ENCODE measurements around the gene MLXIP.

DNA sequence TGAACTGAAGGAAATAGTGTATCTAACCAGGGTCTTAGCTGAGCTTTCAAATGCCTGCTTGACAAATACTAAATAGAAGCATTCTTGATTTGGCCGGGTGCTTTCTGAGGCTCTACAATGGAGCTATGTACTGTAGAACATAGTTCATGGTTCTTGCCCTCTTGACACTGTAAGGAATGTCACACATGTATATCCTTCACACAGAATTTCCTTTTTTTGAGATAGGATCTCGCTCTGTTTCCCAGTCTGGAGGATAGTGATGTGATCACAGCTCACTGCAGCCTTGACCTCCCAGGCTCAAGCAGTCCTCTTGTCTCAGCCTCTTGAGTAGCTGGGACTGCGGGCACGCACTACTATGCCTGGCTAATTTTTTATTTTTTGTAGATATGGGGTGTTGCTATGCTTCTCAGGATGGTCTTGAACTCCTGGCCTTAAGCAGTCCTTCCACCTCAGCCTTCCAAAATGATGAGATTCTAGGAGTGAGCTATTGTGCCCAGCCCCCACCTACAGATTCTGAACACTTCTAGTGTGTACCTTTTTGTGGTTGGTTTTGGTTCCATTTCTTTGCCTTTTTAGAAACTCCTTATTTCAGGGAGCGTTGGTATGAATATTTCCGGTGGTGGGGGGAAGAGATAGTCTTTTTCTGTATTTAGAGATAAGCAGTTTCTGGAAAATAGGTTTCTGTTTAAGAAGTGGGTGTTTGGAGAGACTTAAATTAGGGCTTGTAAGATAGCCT, 4.2 kb downstream of the MLXIP start:
- TF ChIP-seq POLR2A (IDR thresholded peaks at IDR 0.05; ENCODE audit: low read length) (peak; percentile 56), GATA1 (IDR thresholded peaks at IDR 0.05; ENCODE audit: low read depth, low read length) (no peak)
